Cardiac fibroblast (primary cell): Measurements from ENCODE around the gene COL27A1.

Source experiments
- DNase-seq, 2 donors: peaks; one replicate each; pipeline versions ENCODE4 v3.0.0 to v3.0.0-alpha.2; 2010; ENCODE audit warnings: low read depth in 2 of 2
- H3K4me3 ChIP-seq, 2 donors: replicated peaks in 1 of 2; 1 replicate in 1 of 2; 2 replicates in 1 of 2; pipeline ENCODE4 v1.5.1; 2011; ENCODE audit warnings: low read depth in 2 of 2, low read length in 2 of 2, mild to moderate bottlenecking in 2 of 2, moderate library complexity in 1 of 2
- CTCF ChIP-seq: IDR thresholded peaks from one replicate; pipeline ENCODE4 v1.5.1; 2011; ENCODE audit warnings: low read depth, mild to moderate bottlenecking, low read length, inconsistent platforms

The COL27A1 gene

GRCh38 chr9:114301798-114302565 is 146.6 kb downstream of the COL27A1 start:
- no peak for TF ChIP-seq CTCF
- DNase-seq, result no peak
- H3K4me3 ChIP-seq, result no peak overlapping the region

- H3K4me3 ChIP-seq, result no peak overlapping the region
- no peak for TF ChIP-seq CTCF
- no peak for DNase-seq
These were observed 147.4 kb downstream of the COL27A1 start for GRCh38 chr9:114302727-114303126.

GRCh38 chr9:114303571-114303970 is 148.2 kb downstream of the COL27A1 start:
- H3K4me3 ChIP-seq, result no peak overlapping the region
- DNase-seq, result no peak
- no peak for TF ChIP-seq CTCF

GRCh38 chr9:114303977-114304376 is 148.6 kb downstream of the COL27A1 start:
- TF ChIP-seq CTCF, result no peak
- H3K4me3 ChIP-seq, result no peak overlapping the region
- DNase-seq, result no peak

GRCh38 chr9:114304416-114305188 is 149.3 kb downstream of the COL27A1 start:
- no peak for DNase-seq
- TF ChIP-seq CTCF, result no peak

GRCh38 chr9:114307899-114308267 is 152.5 kb downstream of the COL27A1 start:
- no peak overlapping the region for H3K4me3 ChIP-seq
- DNase-seq, result peak; percentile 39 to 49
- TF ChIP-seq CTCF, result no peak

More at GRCh38 chr9:114304416-114305188, 149.3 kb downstream of the COL27A1 start:
- no peak overlapping the region for H3K4me3 ChIP-seq
